GM12875 (cell line): ENCODE results near the gene DHX30.

ENCODE experiments used
- H3K4me3 ChIP-seq: one replicate; pipeline ENCODE4 v1.5.1; 2011; ENCODE audit warnings: low read depth, low read length, control low read depth
- TF ChIP-seq, protein P1 (sequence below): IDR thresholded peaks from 2 replicates; pipeline ENCODE4 v1.5.1; 2011; ENCODE audit warnings: low read depth, mild to moderate bottlenecking, control low read depth, inconsistent platforms, low read length, moderate library complexity, borderline replicate concordance; ENCODE audit not compliant: insufficient read depth

DHX30 gene

GRCh38 chr3:47854720-47855455 is 52.0 kb downstream of the DHX30 start:
- TF ChIP-seq, protein P1, sequence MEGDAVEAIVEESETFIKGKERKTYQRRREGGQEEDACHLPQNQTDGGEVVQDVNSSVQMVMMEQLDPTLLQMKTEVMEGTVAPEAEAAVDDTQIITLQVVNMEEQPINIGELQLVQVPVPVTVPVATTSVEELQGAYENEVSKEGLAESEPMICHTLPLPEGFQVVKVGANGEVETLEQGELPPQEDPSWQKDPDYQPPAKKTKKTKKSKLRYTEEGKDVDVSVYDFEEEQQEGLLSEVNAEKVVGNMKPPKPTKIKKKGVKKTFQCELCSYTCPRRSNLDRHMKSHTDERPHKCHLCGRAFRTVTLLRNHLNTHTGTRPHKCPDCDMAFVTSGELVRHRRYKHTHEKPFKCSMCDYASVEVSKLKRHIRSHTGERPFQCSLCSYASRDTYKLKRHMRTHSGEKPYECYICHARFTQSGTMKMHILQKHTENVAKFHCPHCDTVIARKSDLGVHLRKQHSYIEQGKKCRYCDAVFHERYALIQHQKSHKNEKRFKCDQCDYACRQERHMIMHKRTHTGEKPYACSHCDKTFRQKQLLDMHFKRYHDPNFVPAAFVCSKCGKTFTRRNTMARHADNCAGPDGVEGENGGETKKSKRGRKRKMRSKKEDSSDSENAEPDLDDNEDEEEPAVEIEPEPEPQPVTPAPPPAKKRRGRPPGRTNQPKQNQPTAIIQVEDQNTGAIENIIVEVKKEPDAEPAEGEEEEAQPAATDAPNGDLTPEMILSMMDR = no peak

GRCh38 chr3:47855461-47856383 is 52.8 kb downstream of the DHX30 start:
- TF ChIP-seq, protein P1 = no peak
- H3K4me3 ChIP-seq = no peak overlapping the region

More at GRCh38 chr3:47854720-47855455, 52.0 kb downstream of the DHX30 start:
- H3K4me3 ChIP-seq = no peak overlapping the region

- TF ChIP-seq, protein P1 = no peak
- H3K4me3 ChIP-seq = no peak overlapping the region
Observed at GRCh38 chr3:47856669-47857068, 53.7 kb downstream of the DHX30 start.

- TF ChIP-seq, protein P1 = no peak
- no peak overlapping the region for H3K4me3 ChIP-seq
Observed at GRCh38 chr3:47857151-47857550, 54.2 kb downstream of the DHX30 start.

GRCh38 chr3:47859956-47860605 is 57.1 kb downstream of the DHX30 start:
- TF ChIP-seq, protein P1 = no peak

DNA sequence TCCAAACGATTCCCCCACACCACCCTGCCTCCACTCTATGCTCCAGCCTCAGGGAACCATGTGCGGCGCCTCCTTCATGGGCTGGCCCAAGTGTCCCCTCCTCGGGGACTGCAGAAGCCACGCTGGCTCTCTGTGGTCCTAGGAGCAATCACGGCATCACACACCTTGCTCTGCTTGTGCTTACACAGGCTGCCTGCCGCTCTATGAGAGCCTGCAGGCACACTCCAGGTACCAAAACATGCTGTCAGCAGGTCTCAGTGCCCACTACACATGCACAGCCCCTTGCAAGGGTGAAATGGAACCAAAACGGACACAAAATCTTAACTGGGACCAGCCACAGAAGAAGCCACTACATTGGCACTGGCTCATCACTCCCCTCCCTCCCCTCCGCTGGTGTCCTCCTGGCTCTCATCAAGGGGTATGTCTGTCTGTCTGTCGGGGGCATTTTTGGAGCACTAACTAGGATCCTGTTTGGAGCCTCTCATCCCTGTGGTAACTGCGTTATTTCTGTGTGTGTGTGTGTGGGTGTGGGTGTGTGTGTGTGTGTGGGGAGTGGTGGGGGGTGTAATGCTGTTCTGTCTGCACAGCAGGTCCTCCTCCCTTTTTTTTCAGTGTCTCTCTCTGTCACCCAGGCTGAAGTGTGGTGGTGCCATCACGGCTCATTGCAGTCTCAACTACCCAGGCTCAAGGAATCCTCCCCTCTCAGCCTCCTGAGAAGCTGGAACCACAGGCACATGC is 60.6 kb downstream of the DHX30 start:
- TF ChIP-seq, protein P1 = no peak
- H3K4me3 ChIP-seq = no peak overlapping the region

More at GRCh38 chr3:47859956-47860605, 57.1 kb downstream of the DHX30 start:
- no peak overlapping the region for H3K4me3 ChIP-seq
